Osteocyte (in vitro differentiated cells): ENCODE measurements around the gene EMID1. TPM values are rescaled to one million over a fixed set of nuclear protein-coding genes. Genes with fewer than 3 reads are reported as not detected.

Source experiments
- DNase-seq: peaks from one replicate; pipeline ENCODE4 v3.0.0; 2021; ENCODE audit warnings: mixed read lengths; ENCODE audit not compliant: unreplicated experiment; ENCODE audit errors: extremely low spot score
- H3K27ac Mint-ChIP-seq: one replicate; pipeline ENCODE4 v1.8.0; 2021; ENCODE audit warnings: mild to moderate bottlenecking, mixed read lengths; ENCODE audit not compliant: unreplicated experiment
- H3K27me3 Mint-ChIP-seq: one replicate; pipeline ENCODE4 v1.8.0; 2021; ENCODE audit warnings: mixed read lengths; ENCODE audit not compliant: unreplicated experiment
- H3K36me3 Mint-ChIP-seq: one replicate; pipeline ENCODE4 v1.8.0; 2021; ENCODE audit warnings: mixed read lengths; ENCODE audit not compliant: unreplicated experiment
- H3K4me1 Mint-ChIP-seq: one replicate; pipeline ENCODE4 v1.8.0; 2021; ENCODE audit warnings: mixed read lengths; ENCODE audit not compliant: unreplicated experiment
- H3K4me3 Mint-ChIP-seq: one replicate; pipeline ENCODE4 v1.8.0; 2021; ENCODE audit warnings: mild to moderate bottlenecking, moderate library complexity, mixed read lengths; ENCODE audit not compliant: unreplicated experiment
- H3K9me3 Mint-ChIP-seq: one replicate; pipeline ENCODE4 v1.8.0; 2021; ENCODE audit warnings: mixed read lengths; ENCODE audit not compliant: unreplicated experiment
- CTCF ChIP-seq: fragments of 200-600 bp; sonication (generic); IDR thresholded peaks from 2 replicates; pipeline ENCODE4 v1.5.0; 2021; ENCODE audit warnings: antibody characterized with exemption, mild to moderate bottlenecking, moderate library complexity
- total RNA-seq: library from RNA; stranded (reverse); gene quantifications from 2 replicates; pipeline ENCODE4 v1.2.1, GENCODE V29; 2021

The EMID1 gene
- total RNA-seq, 1 donor from 2014 or later = 0.51 TPM

GRCh38 chr22:29163808-29164207, 41.9 kb upstream of the EMID1 start:
- Mint-ChIP-seq H3K4me1 (no peaks in the 10 kb centered on the region), H3K9me3 (no peaks in the 10 kb centered on the region), H3K27me3 (peaks cover 37% of the 10 kb centered on the region), H3K27ac (no peak overlapping the region), H3K36me3 (no peaks in the 10 kb centered on the region), H3K4me3 (no peak overlapping the region)
- TF ChIP-seq CTCF = no peak
- no peak for DNase-seq

- DNase-seq = no peak
- TF ChIP-seq CTCF = no peak
- H3K4me3 Mint-ChIP-seq = no peak overlapping the region
- no peaks in the 10 kb centered on the region for H3K9me3 Mint-ChIP-seq
- H3K27me3 Mint-ChIP-seq = peaks cover 34% of the 10 kb centered on the region
- no peaks in the 10 kb centered on the region for H3K4me1 Mint-ChIP-seq
- H3K36me3 Mint-ChIP-seq = no peaks in the 10 kb centered on the region
- H3K27ac Mint-ChIP-seq = no peak overlapping the region
Observed at GRCh38 chr22:29165321-29166060, 40.2 kb upstream of the EMID1 start.

GRCh38 chr22:29166180-29166579, 39.5 kb upstream of the EMID1 start:
- H3K4me1 Mint-ChIP-seq = no peaks in the 10 kb centered on the region
- no peak overlapping the region for H3K4me3 Mint-ChIP-seq
- H3K27me3 Mint-ChIP-seq = peaks cover 29% of the 10 kb centered on the region
- no peak overlapping the region for H3K27ac Mint-ChIP-seq
- no peak for TF ChIP-seq CTCF
- DNase-seq = no peak
- no peaks in the 10 kb centered on the region for H3K9me3 Mint-ChIP-seq
- no peaks in the 10 kb centered on the region for H3K36me3 Mint-ChIP-seq

GRCh38 chr22:29167032-29167911, 38.4 kb upstream of the EMID1 start:
- Mint-ChIP-seq H3K27ac (no peak overlapping the region), H3K4me3 (no peak overlapping the region), H3K9me3 (no peaks in the 10 kb centered on the region), H3K27me3 (peaks cover 21% of the 10 kb centered on the region), H3K36me3 (no peaks in the 10 kb centered on the region), H3K4me1 (no peaks in the 10 kb centered on the region)
- no peak for DNase-seq
- TF ChIP-seq CTCF = no peak

GRCh38 chr22:29171721-29172120, 34.0 kb upstream of the EMID1 start:
- Mint-ChIP-seq H3K9me3 (peaks cover 19% of the 10 kb centered on the region), H3K4me1 (no peaks in the 10 kb centered on the region), H3K27ac (no peak overlapping the region), H3K4me3 (no peak overlapping the region), H3K36me3 (peaks cover 9% of the 10 kb centered on the region), H3K27me3 (peaks cover 33% of the 10 kb centered on the region)
- TF ChIP-seq CTCF = no peak
- no peak for DNase-seq
